Astrocyte (in vitro differentiated cells and primary cell): ENCODE results near the gene KRT31. TPM values are rescaled to one million over a fixed set of nuclear protein-coding genes. Genes with fewer than 3 reads are reported as not detected.
"Not testable (repeated sequence)": the region's sequence is repeated elsewhere in the genome, so short reads cannot be mapped to it uniquely, and the experiment has no call there.

Experiments used
- DNase-seq: peaks from one replicate; pipeline ENCODE4 v3.0.0-alpha.2; 2010; ENCODE audit warnings: low read depth
- FAIRE-seq: peaks from 2 replicates; lab custom pipeline; 2011; peaks lifted over from hg19 to GRCh38; lab: Jason Lieb, UNC
- H2AFZ ChIP-seq: 2 replicates; pipeline ENCODE4 v1.6.0; 2012; ENCODE audit warnings: low read depth, low read length, inconsistent platforms
- H3K27ac ChIP-seq: 2 replicates; pipeline ENCODE4 v1.5.1; 2011; ENCODE audit warnings: low read depth, low read length, inconsistent platforms
- H3K27me3 ChIP-seq: 2 replicates; pipeline ENCODE4 v1.6.0; 2011; ENCODE audit warnings: low read length, inconsistent platforms; ENCODE audit not compliant: insufficient read depth
- H3K36me3 ChIP-seq: 2 replicates; pipeline ENCODE4 v1.5.1; 2011; ENCODE audit warnings: low read length, inconsistent platforms; ENCODE audit not compliant: insufficient read depth
- H3K4me1 ChIP-seq: 2 replicates; pipeline ENCODE4 v1.5.1; 2011; ENCODE audit warnings: low read length, inconsistent platforms; ENCODE audit not compliant: insufficient read depth
- H3K4me2 ChIP-seq: 2 replicates; pipeline ENCODE4 v1.6.0; 2012; ENCODE audit warnings: low read length, inconsistent platforms
- H3K4me3 ChIP-seq: 2 replicates; pipeline ENCODE4 v1.5.1; 2011; ENCODE audit warnings: low read depth, mild to moderate bottlenecking, low read length, inconsistent platforms; ENCODE audit not compliant: insufficient read depth
- H3K79me2 ChIP-seq: 2 replicates; pipeline ENCODE4 v1.6.0; 2012; ENCODE audit warnings: mild to moderate bottlenecking, low read length, inconsistent platforms; ENCODE audit not compliant: insufficient read depth
- H3K9ac ChIP-seq: 2 replicates; pipeline ENCODE4 v1.6.0; 2012; ENCODE audit warnings: mild to moderate bottlenecking, low read length, inconsistent platforms
- H3K9me3 ChIP-seq: 2 replicates; pipeline ENCODE4 v1.5.1; 2012; ENCODE audit warnings: low read depth, mild to moderate bottlenecking, low read length, inconsistent platforms; ENCODE audit not compliant: insufficient read depth
- H4K20me1 ChIP-seq: 2 replicates; pipeline ENCODE4 v1.6.0; 2012; ENCODE audit warnings: low read length, inconsistent platforms; ENCODE audit not compliant: insufficient read depth
- H3K27ac Mint-ChIP-seq: one replicate; pipeline ENCODE4 v1.8.0; 2021; ENCODE audit warnings: mild to moderate bottlenecking, mixed read lengths; ENCODE audit not compliant: unreplicated experiment
- H3K27me3 Mint-ChIP-seq: one replicate; pipeline ENCODE4 v1.8.0; 2021; ENCODE audit warnings: low read depth, mixed read lengths; ENCODE audit not compliant: unreplicated experiment
- H3K36me3 Mint-ChIP-seq: one replicate; pipeline ENCODE4 v1.8.0; 2021; ENCODE audit warnings: low read depth, mixed read lengths; ENCODE audit not compliant: unreplicated experiment
- H3K4me1 Mint-ChIP-seq: one replicate; pipeline ENCODE4 v1.8.0; 2021; ENCODE audit warnings: low read depth, mixed read lengths; ENCODE audit not compliant: unreplicated experiment
- H3K4me3 Mint-ChIP-seq: one replicate; pipeline ENCODE4 v1.8.0; 2021; ENCODE audit warnings: mild to moderate bottlenecking, moderate library complexity, mixed read lengths; ENCODE audit not compliant: unreplicated experiment
- H3K9me3 Mint-ChIP-seq: one replicate; pipeline ENCODE4 v1.8.0; 2021; ENCODE audit warnings: mild to moderate bottlenecking, mixed read lengths; ENCODE audit not compliant: unreplicated experiment
- CTCF ChIP-seq: IDR thresholded peaks from 2 replicates; pipeline ENCODE4 v1.5.1; 2011; ENCODE audit warnings: low read depth, mild to moderate bottlenecking, inconsistent platforms, low read length, moderate library complexity; ENCODE audit not compliant: insufficient read depth
- EZH2 ChIP-seq: IDR thresholded peaks from 2 replicates; pipeline ENCODE4 v1.6.1; 2012; ENCODE audit warnings: mild to moderate bottlenecking, low read length, inconsistent platforms; ENCODE audit not compliant: insufficient read depth
- total RNA-seq: library from RNA; stranded (reverse); gene quantifications from 2 replicates; pipeline ENCODE4 v1.2.1, GENCODE V29; 2021

The KRT31 gene
- total RNA-seq, 1 donor from 2014 or later, result not detected

GRCh38 chr17:41429667-41430066, 32.3 kb upstream of the KRT31 start:
- no peak overlapping the region for H3K27ac ChIP-seq
- H3K27ac Mint-ChIP-seq, result no peak overlapping the region
- no peaks in the 10 kb centered on the region for H3K36me3 ChIP-seq
- H3K79me2 ChIP-seq, result no peaks in the 10 kb centered on the region
- H4K20me1 ChIP-seq, result no peaks in the 10 kb centered on the region
- H3K27me3 Mint-ChIP-seq, result peaks cover 2% of the 10 kb centered on the region
- no peak overlapping the region for H3K4me3 Mint-ChIP-seq
- no peak overlapping the region for H2AFZ ChIP-seq
- no peaks in the 10 kb centered on the region for H3K9me3 Mint-ChIP-seq
- TF ChIP-seq EZH2 (no peak), CTCF (no peak)
- H3K4me3 ChIP-seq, result no peak overlapping the region
- H3K27me3 ChIP-seq, result no peaks in the 10 kb centered on the region
- H3K9ac ChIP-seq, result no peak overlapping the region
- DNase-seq, result no peak
- peaks cover 3% of the 10 kb centered on the region for H3K4me1 ChIP-seq
- no peaks in the 10 kb centered on the region for H3K9me3 ChIP-seq
- H3K4me2 ChIP-seq, result no peak overlapping the region
- H3K4me1 Mint-ChIP-seq, result peaks cover 12% of the 10 kb centered on the region
- H3K36me3 Mint-ChIP-seq, result peaks cover 2% of the 10 kb centered on the region
- no peak for FAIRE-seq

GRCh38 chr17:41428591-41429291, 31.3 kb upstream of the KRT31 start:
- Histone ChIP-seq H3K9me3 (no peaks in the 10 kb centered on the region), H3K36me3 (no peaks in the 10 kb centered on the region), H3K4me1 (peaks cover 3% of the 10 kb centered on the region), H3K9ac (no peak overlapping the region), H3K27me3 (no peaks in the 10 kb centered on the region), H3K4me2 (no peak overlapping the region), H4K20me1 (no peaks in the 10 kb centered on the region), H2AFZ (no peak overlapping the region), H3K79me2 (no peaks in the 10 kb centered on the region), H3K27ac (no peak overlapping the region), H3K4me3 (no peak overlapping the region)
- Mint-ChIP-seq H3K4me3 (no peak overlapping the region), H3K27ac (no peak overlapping the region), H3K36me3 (peaks cover 3% of the 10 kb centered on the region), H3K27me3 (no peaks in the 10 kb centered on the region), H3K4me1 (peaks cover 12% of the 10 kb centered on the region), H3K9me3 (no peaks in the 10 kb centered on the region)
- TF ChIP-seq CTCF (no peak), EZH2 (no peak)
- DNase-seq, result peak; percentile 48
- no peak for FAIRE-seq

GRCh38 chr17:41424111-41424635, 26.8 kb upstream of the KRT31 start, which contains the start of gene KRT37:
Gene KRT37 (minus strand): TSS chr17:41424585. CDS start chr17:41424523, 62 bp downstream.
- no peak for TF ChIP-seq CTCF
- TF ChIP-seq EZH2, result no peak
- H3K36me3 ChIP-seq, result no peaks in the 10 kb centered on the region
- Mint-ChIP-seq H3K27me3 (peaks cover 2% of the 10 kb centered on the region), H3K4me1 (peaks cover 23% of the 10 kb centered on the region), H3K9me3 (no peaks in the 10 kb centered on the region), H3K4me3 (no peak within 1 kb of the TSS), H3K36me3 (peaks cover 3% of the 10 kb centered on the region), H3K27ac (no peak within 1 kb of the TSS)
- H3K79me2 ChIP-seq, result no peaks in the 10 kb centered on the region
- no peaks in the 10 kb centered on the region for H3K27me3 ChIP-seq
- DNase-seq (no peak), FAIRE-seq (no peak)
- peaks cover 16% of the 10 kb centered on the region for H3K4me1 ChIP-seq
- H3K9me3 ChIP-seq, result no peaks in the 10 kb centered on the region
- no peak within 1 kb of the TSS for H3K4me2 ChIP-seq
- H3K4me3 ChIP-seq, result no peak within 1 kb of the TSS
- no peaks in the 10 kb centered on the region for H4K20me1 ChIP-seq
- H3K9ac ChIP-seq, result no peak within 1 kb of the TSS
- H2AFZ ChIP-seq, result no peak within 1 kb of the TSS
- no peak within 1 kb of the TSS for H3K27ac ChIP-seq

- H3K4me3 ChIP-seq, H3K27me3 Mint-ChIP-seq, H3K36me3 ChIP-seq, H3K27me3 ChIP-seq, H3K4me3 Mint-ChIP-seq, H2AFZ ChIP-seq, DNase-seq, H3K79me2 ChIP-seq, H3K36me3 Mint-ChIP-seq, H3K27ac ChIP-seq, FAIRE-seq, H4K20me1 ChIP-seq, H3K9me3 Mint-ChIP-seq, H3K9ac ChIP-seq, H3K4me2 ChIP-seq, H3K9me3 ChIP-seq, H3K27ac Mint-ChIP-seq: not testable (repeated sequence)
- peaks cover 14% of the 10 kb centered on the region for H3K4me1 Mint-ChIP-seq
- peaks cover 16% of the 10 kb centered on the region for H3K4me1 ChIP-seq
These were observed 25.2 kb upstream of the KRT31 start for GRCh38 chr17:41422586-41422985.
